WTC11 (cell line): ENCODE data around the gene HIF3A.

Source experiments
- AR ChIP-seq: fragments of 250-450 bp; sonication (Bioruptor Pico); IDR thresholded peaks from 2 replicates; pipeline ENCODE4 v1.9.0; 2021; ENCODE audit warnings: mild to moderate bottlenecking
- CREM ChIP-seq: sonication (generic); formaldehyde crosslinking; IDR thresholded peaks from 2 replicates; pipeline ENCODE4 v1.8.1; 2022; ENCODE audit warnings: mild to moderate bottlenecking, missing genetic modification reagents, moderate library complexity
- CTCF ChIP-seq: fragments of 200-600 bp; IDR thresholded peaks from 2 replicates; pipeline ENCODE4 v1.8.0; 2022; ENCODE audit warnings: antibody characterized with exemption
- E2F4 ChIP-seq: sonication (generic); formaldehyde crosslinking; IDR thresholded peaks from 2 replicates; pipeline ENCODE4 v1.8.1; 2022; ENCODE audit warnings: low read depth, mild to moderate bottlenecking, moderate library complexity, missing genetic modification reagents, borderline replicate concordance
- ELF4 ChIP-seq: sonication (generic); formaldehyde crosslinking; IDR thresholded peaks from 2 replicates; pipeline ENCODE4 v1.8.1; 2022; ENCODE audit warnings: low read depth, mild to moderate bottlenecking, moderate library complexity, missing genetic modification reagents
- ETV6 ChIP-seq: sonication (generic); formaldehyde crosslinking; IDR thresholded peaks from 2 replicates; pipeline ENCODE4 v1.8.1; 2022; ENCODE audit warnings: mild to moderate bottlenecking, missing genetic modification reagents
- GABPB1 ChIP-seq: sonication (generic); formaldehyde crosslinking; IDR thresholded peaks from 2 replicates; pipeline ENCODE4 v1.8.1; 2023; ENCODE audit warnings: mild to moderate bottlenecking, missing genetic modification reagents
- JUN ChIP-seq: sonication (generic); formaldehyde crosslinking; IDR thresholded peaks from 2 replicates; pipeline ENCODE4 v1.8.0; 2023; ENCODE audit warnings: mild to moderate bottlenecking, missing genetic modification reagents
- MAX ChIP-seq: sonication (generic); formaldehyde crosslinking; IDR thresholded peaks from 2 replicates; pipeline ENCODE4 v1.8.0; 2022; ENCODE audit warnings: mild to moderate bottlenecking, missing genetic modification reagents
- NFE2L1 ChIP-seq: sonication (generic); formaldehyde crosslinking; IDR thresholded peaks from 2 replicates; pipeline ENCODE4 v1.8.1; 2023; ENCODE audit warnings: missing genetic modification reagents
- TCF7 ChIP-seq: sonication (generic); formaldehyde crosslinking; IDR thresholded peaks from 2 replicates; pipeline ENCODE4 v1.8.0; 2022; ENCODE audit warnings: mild to moderate bottlenecking, low read depth, missing genetic modification reagents, moderate library complexity

GRCh38 chr19:46347572-46347883 lies 50.7 kb downstream of the HIF3A start:
- TF ChIP-seq JUN (CRISPR knock-in tag), result no peak
- TF ChIP-seq CTCF, result 0 out of 2 replicates have a peak, but pooled peaks have one; percentile 7
- TF ChIP-seq AR (CRISPR knock-in tag), result no peak
- TF ChIP-seq CREM (CRISPR knock-in tag), result no peak
- no peak for TF ChIP-seq E2F4
- TF ChIP-seq MAX (CRISPR knock-in tag), result no peak
- TF ChIP-seq GABPB1 (CRISPR knock-in tag), result no peak
- TF ChIP-seq ETV6 (CRISPR knock-in tag), result no peak
- no peak for TF ChIP-seq NFE2L1 (CRISPR knock-in tag)
- TF ChIP-seq TCF7 (CRISPR knock-in tag), result no peak
- no peak for TF ChIP-seq ELF4
